H54 (cell line): Measurements from ENCODE around the gene CCT6A.
"Not testable (repeated sequence)": the region's sequence is repeated elsewhere in the genome, so short reads cannot be mapped to it uniquely, and the experiment has no call there.

Experiments
- DNase-seq: peaks from one replicate; pipeline ENCODE4 v3.0.0; 2011; ENCODE audit warnings: low spot score, mixed read lengths; ENCODE audit not compliant: insufficient read length
- FAIRE-seq: peaks from 3 replicates; lab custom pipeline; 2011; peaks lifted over from hg19 to GRCh38; lab: Jason Lieb, UNC
- POLR2A ChIP-seq: IDR thresholded peaks from 2 replicates; pipeline ENCODE4 v1.6.1; 2011; ENCODE audit warnings: low read depth, mild to moderate bottlenecking, low read length

CCT6A gene

DNA sequence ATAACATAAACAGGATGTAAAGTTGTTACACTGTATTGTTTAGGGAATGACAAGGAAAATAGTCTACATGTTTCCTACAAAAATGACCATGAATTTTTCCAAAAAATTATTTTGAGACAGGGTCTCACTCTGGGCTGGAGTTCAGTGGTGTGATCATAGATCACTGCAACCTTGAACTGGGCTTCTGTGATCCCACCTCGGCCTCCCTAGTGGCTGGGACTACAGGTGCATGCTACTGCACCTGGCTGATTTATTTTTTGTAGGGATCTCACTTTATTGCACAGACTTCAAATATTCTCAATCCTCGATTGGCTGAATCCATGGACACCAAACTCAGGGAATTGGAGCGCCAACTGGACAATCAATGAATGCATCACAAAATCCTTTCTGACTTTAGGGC, 48.1 kb downstream of the CCT6A start:
- DNase-seq = no peak
- TF ChIP-seq POLR2A = no peak
- no peak for FAIRE-seq

- FAIRE-seq, DNase-seq: not testable (repeated sequence)
These were observed 52.6 kb downstream of the CCT6A start for GRCh38 chr7:56104138-56104537.

DNA sequence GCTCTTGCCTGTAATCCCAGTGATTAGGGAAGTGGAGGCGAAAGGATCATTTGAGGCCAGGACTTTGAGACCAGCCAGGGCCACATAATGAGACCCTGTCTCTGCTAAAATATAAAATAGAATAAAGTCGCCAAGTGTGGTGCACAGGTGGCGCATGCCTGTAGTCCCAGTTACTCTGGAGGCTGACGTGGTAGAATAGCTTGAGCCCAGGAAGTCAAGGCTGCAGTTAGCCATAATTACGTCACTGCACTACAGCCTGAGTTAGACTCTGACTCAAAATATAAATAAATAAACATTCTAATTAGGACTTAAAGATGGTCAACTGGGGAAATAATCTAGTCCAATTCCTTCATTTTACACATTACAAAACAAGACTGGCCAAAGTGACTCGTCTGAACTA, 53.9 kb downstream of the CCT6A start:
- no peak for TF ChIP-seq POLR2A
- FAIRE-seq (peak; percentile 41), DNase-seq (no peak)

DNA sequence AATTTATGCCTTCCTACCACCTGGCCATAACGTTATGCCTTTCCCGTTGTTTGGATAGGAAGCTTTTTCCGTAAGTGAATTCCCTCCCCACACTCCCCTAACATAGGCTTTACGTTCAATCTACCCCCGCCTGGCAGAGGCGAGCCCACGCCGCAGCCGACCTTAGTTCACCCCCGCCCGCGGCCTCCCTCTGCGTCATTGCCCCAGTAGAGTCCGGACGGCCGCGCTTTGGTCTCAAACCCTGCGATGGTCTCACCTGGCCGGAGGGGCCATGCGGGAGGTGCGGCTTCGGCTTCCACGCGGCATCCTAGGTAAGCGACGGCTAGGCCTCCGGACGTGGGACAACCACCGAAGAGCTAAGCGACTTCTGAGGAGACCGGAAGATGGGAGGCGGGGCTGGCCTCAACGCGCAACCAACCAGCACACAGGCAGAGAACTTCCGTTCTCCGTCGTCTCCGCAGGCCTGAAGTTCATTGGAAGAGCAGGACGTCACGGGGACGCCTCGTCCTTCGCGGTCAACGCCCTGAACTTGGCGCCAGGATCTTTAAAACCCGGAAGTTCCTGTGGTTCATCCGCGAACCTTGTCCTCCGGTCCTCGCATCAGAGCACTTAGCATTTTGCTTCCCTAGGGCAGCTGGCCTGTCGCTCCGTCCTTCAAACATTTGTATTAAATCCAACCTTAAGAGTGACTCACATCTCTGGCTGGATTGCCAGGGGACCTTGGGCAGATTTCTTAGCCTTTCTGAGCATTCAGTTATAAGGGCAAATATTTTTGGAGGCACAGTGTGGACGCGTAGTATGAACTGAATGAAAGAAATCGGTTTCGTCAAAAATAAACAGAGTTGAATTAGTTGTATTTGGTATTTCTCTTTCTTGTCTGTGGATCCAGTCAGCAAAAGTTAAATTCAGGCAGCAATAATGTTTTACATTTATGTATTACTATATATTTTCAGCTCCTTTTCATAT, 54.8 kb downstream of the CCT6A start, which contains the start of gene CHCHD2:
Gene CHCHD2, minus strand, starts transcription at position 369 of the 966 bp plus-strand sequence. Its CDS starts 63 bp downstream, at position 306.
- FAIRE-seq (peak; percentile 98), DNase-seq (peak; percentile 100)
- peak; percentile 81 for TF ChIP-seq POLR2A

- no peak for DNase-seq
- no peak for TF ChIP-seq POLR2A
- FAIRE-seq = no peak
These were observed 56.3 kb downstream of the CCT6A start for GRCh38 chr7:56107954-56108258.

- no peak for TF ChIP-seq POLR2A
- DNase-seq = no peak
- no peak for FAIRE-seq
These were observed 59.0 kb downstream of the CCT6A start for GRCh38 chr7:56110611-56111010.

- not testable (repeated sequence) for DNase-seq, FAIRE-seq
These were observed 60.7 kb downstream of the CCT6A start for GRCh38 chr7:56112244-56112643.
